Measurements from ENCODE around the gene IGIP. TPM values are rescaled to one million over a fixed set of nuclear protein-coding genes. Genes with fewer than 3 reads are reported as not detected.

Gene IGIP
- total RNA-seq, 4 donors from 2014 or later, result 6.1 to 16.5 (median 11.6) TPM

DNA sequence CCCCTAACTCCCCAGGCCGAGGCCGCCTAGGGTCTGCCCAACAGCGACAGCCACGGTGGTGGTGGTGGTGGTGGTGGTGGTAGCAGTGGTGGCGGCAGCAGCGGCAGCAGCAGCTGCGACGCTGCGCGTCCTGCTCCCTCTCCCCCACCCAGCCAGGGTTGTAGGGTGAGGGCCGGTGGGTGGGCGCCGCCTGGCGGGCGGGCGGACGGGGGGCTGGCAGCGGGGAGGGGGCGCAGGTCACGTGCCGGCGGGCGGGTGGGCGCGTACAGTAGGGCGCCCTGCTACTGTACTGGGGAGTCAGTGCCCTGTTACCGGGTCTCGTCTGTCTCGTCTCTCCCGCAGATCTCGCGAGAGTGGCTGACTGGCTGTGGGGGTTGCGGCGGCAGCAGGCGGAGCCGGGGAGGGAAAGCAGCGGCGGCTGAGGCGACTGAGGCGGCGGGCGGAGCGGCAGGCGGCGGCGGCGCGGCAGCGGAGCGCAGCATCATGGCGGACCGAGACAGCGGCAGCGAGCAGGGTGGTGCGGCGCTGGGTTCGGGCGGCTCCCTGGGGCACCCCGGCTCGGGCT lies 12.0 kb upstream of the IGIP start, which contains the start of gene PURA:
Gene PURA, plus strand, starts transcription at position 411 of the 565 bp plus-strand sequence. Its CDS starts 73 bp downstream, at position 484.
- Histone ChIP-seq H3K27me3 (no peaks in the 10 kb centered on the region), H3K4me1 (peaks cover 72% of the 10 kb centered on the region), H3K4me3 (peak within 1 kb of the TSS; percentile 92), H3K36me3 (no peaks in the 10 kb centered on the region), H3K27ac (peak within 1 kb of the TSS; percentile 96), H3K9me3 (no peaks in the 10 kb centered on the region)
- peak in 2 of 3 donors; percentile 12 to 30 for TF ChIP-seq POLR2AphosphoS5 (IDR thresholded peaks at IDR 0.05)
- peak in 1 of 2 donors; percentile 59 for TF ChIP-seq POLR2A (IDR thresholded peaks at IDR 0.05)
- TF ChIP-seq CTCF (IDR thresholded peaks at IDR 0.05), result no peak
- no peak for TF ChIP-seq EP300 (IDR thresholded peaks at IDR 0.05)
- WGBS, result 5% methylated on average over 8 of the region's 60 CpGs
- DNase-seq (ENCODE audit: low spot score in 2 of 2), result peak; percentile 97

DNA sequence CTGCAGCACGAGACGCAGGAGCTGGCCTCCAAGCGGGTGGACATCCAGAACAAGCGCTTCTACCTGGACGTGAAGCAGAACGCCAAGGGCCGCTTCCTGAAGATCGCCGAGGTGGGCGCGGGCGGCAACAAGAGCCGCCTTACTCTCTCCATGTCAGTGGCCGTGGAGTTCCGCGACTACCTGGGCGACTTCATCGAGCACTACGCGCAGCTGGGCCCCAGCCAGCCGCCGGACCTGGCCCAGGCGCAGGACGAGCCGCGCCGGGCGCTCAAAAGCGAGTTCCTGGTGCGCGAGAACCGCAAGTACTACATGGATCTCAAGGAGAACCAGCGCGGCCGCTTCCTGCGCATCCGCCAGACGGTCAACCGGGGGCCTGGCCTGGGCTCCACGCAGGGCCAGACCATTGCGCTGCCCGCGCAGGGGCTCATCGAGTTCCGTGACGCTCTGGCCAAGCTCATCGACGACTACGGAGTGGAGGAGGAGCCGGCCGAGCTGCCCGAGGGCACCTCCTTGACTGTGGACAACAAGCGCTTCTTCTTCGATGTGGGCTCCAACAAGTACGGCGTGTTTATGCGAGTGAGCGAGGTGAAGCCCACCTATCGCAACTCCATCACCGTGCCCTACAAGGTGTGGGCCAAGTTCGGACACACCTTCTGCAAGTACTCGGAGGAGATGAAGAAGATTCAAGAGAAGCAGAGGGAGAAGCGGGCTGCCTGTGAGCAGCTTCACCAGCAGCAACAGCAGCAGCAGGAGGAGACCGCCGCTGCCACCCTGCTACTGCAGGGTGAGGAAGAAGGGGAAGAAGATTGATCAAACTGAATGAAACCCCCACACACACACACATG lies 11.2 kb upstream of the IGIP start:
- 7% methylated on average over 24 of the region's 65 CpGs for WGBS
- H3K4me1 ChIP-seq, result peaks cover 64% of the 10 kb centered on the region
- peak overlapping the region; percentile 96 for H3K27ac ChIP-seq
- TF ChIP-seq CTCF (IDR thresholded peaks at IDR 0.05), result no peak
- TF ChIP-seq EP300 (IDR thresholded peaks at IDR 0.05), result no peak
- peak in 1 of 3 donors; percentile 22 for TF ChIP-seq POLR2AphosphoS5 (IDR thresholded peaks at IDR 0.05)
- peak; percentile 84 to 89 for DNase-seq (ENCODE audit: low spot score in 2 of 2)
- H3K9me3 ChIP-seq, result no peaks in the 10 kb centered on the region
- no peaks in the 10 kb centered on the region for H3K36me3 ChIP-seq
- peak overlapping the region; percentile 92 for H3K4me3 ChIP-seq
- no peaks in the 10 kb centered on the region for H3K27me3 ChIP-seq

- TF ChIP-seq CTCF (IDR thresholded peaks at IDR 0.05), result no peak
- TF ChIP-seq EP300 (IDR thresholded peaks at IDR 0.05), result no peak
- TF ChIP-seq POLR2AphosphoS5 (IDR thresholded peaks at IDR 0.05), result no peak
- no peak for TF ChIP-seq POLR2A (IDR thresholded peaks at IDR 0.05)
- no peak for DNase-seq (ENCODE audit: low spot score in 2 of 2)
- H3K9me3 ChIP-seq, result no peaks in the 10 kb centered on the region
- H3K4me3 ChIP-seq, result peak overlapping the region; percentile 92
- no peaks in the 10 kb centered on the region for H3K27me3 ChIP-seq
- WGBS, result 37% methylated on average over 1 of the region's 1 CpG
- H3K4me1 ChIP-seq, result peaks cover 59% of the 10 kb centered on the region
- H3K27ac ChIP-seq, result peak overlapping the region; percentile 96
- no peaks in the 10 kb centered on the region for H3K36me3 ChIP-seq
These were observed 10.6 kb upstream of the IGIP start for GRCh38 chr5:140115186-140115500.

- no peaks in the 10 kb centered on the region for H3K27me3 ChIP-seq
- TF ChIP-seq POLR2AphosphoS5 (IDR thresholded peaks at IDR 0.05) (no peak), EP300 (IDR thresholded peaks at IDR 0.05) (no peak), POLR2A (IDR thresholded peaks at IDR 0.05) (no peak), CTCF (IDR thresholded peaks at IDR 0.05) (no peak)
- H3K4me3 ChIP-seq, result no peak overlapping the region
- DNase-seq (ENCODE audit: low spot score in 2 of 2), result no peak
- H3K27ac ChIP-seq, result no peak overlapping the region
- no peaks in the 10 kb centered on the region for H3K36me3 ChIP-seq
- no peaks in the 10 kb centered on the region for H3K9me3 ChIP-seq
- peaks cover 50% of the 10 kb centered on the region for H3K4me1 ChIP-seq
- WGBS, result 44% methylated on average over 2 of the region's 2 CpGs
These were observed 9.0 kb upstream of the IGIP start for GRCh38 chr5:140116716-140117115.

DNA sequence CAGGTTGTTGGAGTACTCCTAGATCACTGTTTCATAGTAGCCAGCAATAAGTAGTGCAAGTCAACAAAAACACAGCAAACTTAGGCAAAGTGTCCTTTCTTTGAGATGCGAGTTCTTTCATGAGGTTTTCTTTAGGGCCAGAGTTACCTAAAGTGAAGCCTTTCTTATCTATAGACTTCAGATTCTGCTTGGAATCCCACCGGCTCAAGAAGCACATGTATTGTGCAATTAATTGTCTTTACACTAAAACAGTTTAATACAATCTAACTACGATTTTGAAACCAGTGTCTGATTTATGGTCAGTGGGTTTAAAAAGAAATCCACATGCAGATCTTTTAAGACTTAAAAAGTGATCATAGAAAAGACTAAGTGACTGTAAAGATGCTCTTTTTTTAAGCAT lies 8.2 kb upstream of the IGIP start:
- Histone ChIP-seq H3K9me3 (no peaks in the 10 kb centered on the region), H3K27me3 (no peaks in the 10 kb centered on the region), H3K36me3 (no peaks in the 10 kb centered on the region), H3K4me1 (peaks cover 42% of the 10 kb centered on the region), H3K4me3 (no peak overlapping the region), H3K27ac (no peak overlapping the region)
- TF ChIP-seq CTCF (IDR thresholded peaks at IDR 0.05), result no peak
- TF ChIP-seq POLR2AphosphoS5 (IDR thresholded peaks at IDR 0.05), result no peak
- TF ChIP-seq POLR2A (IDR thresholded peaks at IDR 0.05), result no peak
- TF ChIP-seq EP300 (IDR thresholded peaks at IDR 0.05), result no peak
- 65% methylated on average over 3 of the region's 3 CpGs for WGBS
- DNase-seq (ENCODE audit: low spot score in 2 of 2), result no peak

Measured in suprapubic skin (tissue), 4 donors.